Measurements from ENCODE around the gene ALPK3.

- TF ChIP-seq EZH2phosphoT487 (IDR thresholded peaks at IDR 0.05; ENCODE audit: low read depth): no peak
- no peak for TF ChIP-seq CTCF (IDR thresholded peaks at IDR 0.05; ENCODE audit: low read depth, low read length)
These were observed 3.7 kb upstream of the ALPK3 start for GRCh38 chr15:84813435-84813834.
